Activated CD8-positive, alpha-beta memory T cell treated with anti-CD3 and anti-CD28 coated beads, Interleukin-2, amount 50 U/mL, for 48 hours (primary cell): Measurements from ENCODE around the gene EFCAB3.
"Not testable (repeated sequence)": the region's sequence is repeated elsewhere in the genome, so short reads cannot be mapped to it uniquely, and the experiment has no call there.

ENCODE experiments used
- DNase-seq: peaks from one replicate; pipeline ENCODE4 v3.0.0-alpha.2; 2020

EFCAB3 gene

GRCh38 chr17:62380253-62380652 is at the start of gene EFCAB3:
TSS of gene EFCAB3 (plus strand) at chr17:62380553. CDS start at chr17:62382980, 2,427 bp downstream.
- DNase-seq, result no peak

- DNase-seq, result no peak
These were observed 43.8 kb upstream of the EFCAB3 start for GRCh38 chr17:62336527-62336926.

- no peak for DNase-seq
These were observed 36.5 kb upstream of the EFCAB3 start for GRCh38 chr17:62343764-62344270.

GRCh38 chr17:62351176-62351575 is 29.2 kb upstream of the EFCAB3 start:
- no peak for DNase-seq

GRCh38 chr17:62366191-62366590 is 14.2 kb upstream of the EFCAB3 start:
- no peak for DNase-seq

GRCh38 chr17:62381561-62381960 is 1.2 kb downstream of the EFCAB3 start:
- no peak for DNase-seq

GRCh38 chr17:62388856-62389255 is 8.5 kb downstream of the EFCAB3 start:
- no peak for DNase-seq

GRCh38 chr17:62392908-62393307 is 12.6 kb downstream of the EFCAB3 start:
- DNase-seq, result no peak

- no peak for DNase-seq
These were observed 18.5 kb downstream of the EFCAB3 start for GRCh38 chr17:62398891-62399290.

- DNase-seq, result no peak
These were observed 25.1 kb downstream of the EFCAB3 start for GRCh38 chr17:62405451-62405850.

GRCh38 chr17:62413090-62413489 is 32.7 kb downstream of the EFCAB3 start:
- DNase-seq, result not testable (repeated sequence)

- peak; percentile 91 for DNase-seq
These were observed 43.5 kb downstream of the EFCAB3 start, which contains the start of gene METTL2A for GRCh38 chr17:62423647-62424461. TSS of gene METTL2A (plus strand) at chr17:62423897. CDS start at chr17:62423903, 6 bp downstream.

- not testable (repeated sequence) for DNase-seq
These were observed 45.9 kb downstream of the EFCAB3 start for GRCh38 chr17:62426214-62426613.

GRCh38 chr17:62435251-62435650 is 54.9 kb downstream of the EFCAB3 start:
- DNase-seq, result not testable (repeated sequence)

GRCh38 chr17:62441181-62441580 is 60.8 kb downstream of the EFCAB3 start:
- not testable (repeated sequence) for DNase-seq

GRCh38 chr17:62444063-62444462 is 63.7 kb downstream of the EFCAB3 start:
- no peak for DNase-seq

GRCh38 chr17:62445791-62446190 is 65.4 kb downstream of the EFCAB3 start:
- not testable (repeated sequence) for DNase-seq

- not testable (repeated sequence) for DNase-seq
These were observed 71.8 kb downstream of the EFCAB3 start for GRCh38 chr17:62452195-62452594.

GRCh38 chr17:62453041-62453440 is 72.7 kb downstream of the EFCAB3 start:
- not testable (repeated sequence) for DNase-seq

- not testable (repeated sequence) for DNase-seq
These were observed 73.3 kb downstream of the EFCAB3 start for GRCh38 chr17:62453656-62454055.

- not testable (repeated sequence) for DNase-seq
These were observed 73.8 kb downstream of the EFCAB3 start for GRCh38 chr17:62454111-62454510.

GRCh38 chr17:62456016-62456415 is 75.7 kb downstream of the EFCAB3 start:
- no peak for DNase-seq

- not testable (repeated sequence) for DNase-seq
These were observed 78.1 kb downstream of the EFCAB3 start for GRCh38 chr17:62458483-62458882.

- DNase-seq, result not testable (repeated sequence)
These were observed 84.1 kb downstream of the EFCAB3 start for GRCh38 chr17:62464422-62464821.
